HUDEP-2 (cell line): ENCODE data around the gene IL17REL.
A peak's percentile ranks its signal among the peaks of the same experiment; 100 is the strongest.

Experiments used
- DNase-seq, 76 experiments: peaks; one replicate each; lab custom pipeline; 2025; ENCODE audit not compliant: unreplicated experiment in 76 of 76; lab: John Stamatoyannopoulos, UW

The IL17REL gene

GRCh38 chr22:49960159-49961004 lies 52.2 kb downstream of the IL17REL start, which contains the start of gene PIM3:
PIM3 (plus strand) TSS chr22:49960772; CDS start chr22:49960948, 176 bp downstream.
- DNase-seq, result peak in 74 of 76 experiments; percentile 28 to 97 (median 91)

GRCh38 chr22:49959782-49960158 lies 52.8 kb downstream of the IL17REL start:
- DNase-seq, result peak in 4 of 76 experiments; percentile 37 to 56 (median 46)

- no peak for DNase-seq
Observed at GRCh38 chr22:49958931-49959781, 53.4 kb downstream of the IL17REL start.

- DNase-seq, result no peak
Observed at GRCh38 chr22:49958366-49958921, 54.1 kb downstream of the IL17REL start.

GRCh38 chr22:49957826-49958365 lies 54.7 kb downstream of the IL17REL start:
- DNase-seq, result no peak

GRCh38 chr22:49956914-49957825 lies 55.4 kb downstream of the IL17REL start:
- no peak for DNase-seq

GRCh38 chr22:49956418-49956770 lies 56.2 kb downstream of the IL17REL start:
- DNase-seq, result no peak

GRCh38 chr22:49955581-49956417 lies 56.8 kb downstream of the IL17REL start:
- no peak for DNase-seq

- DNase-seq, result no peak
Observed at GRCh38 chr22:49954991-49955580, 57.5 kb downstream of the IL17REL start.

- no peak for DNase-seq
Observed at GRCh38 chr22:49954354-49954753, 58.2 kb downstream of the IL17REL start.

- no peak for DNase-seq
Observed at GRCh38 chr22:49953680-49954344, 58.8 kb downstream of the IL17REL start.

- DNase-seq, result no peak
Observed at GRCh38 chr22:49953027-49953679, 59.4 kb downstream of the IL17REL start.

GRCh38 chr22:49951986-49952896 lies 60.3 kb downstream of the IL17REL start:
- no peak for DNase-seq

- no peak for DNase-seq
Observed at GRCh38 chr22:49951678-49951985, 60.9 kb downstream of the IL17REL start.

GRCh38 chr22:49951000-49951677 lies 61.4 kb downstream of the IL17REL start:
- DNase-seq, result no peak

GRCh38 chr22:49950396-49950994 lies 62.1 kb downstream of the IL17REL start:
- no peak for DNase-seq
